HG02981 (cell line): ENCODE measurements around the gene MACROD1.
"Not testable (repeated sequence)": the region's sequence is repeated elsewhere in the genome, so short reads cannot be mapped to it uniquely, and the experiment has no call there.

Source experiments
- ATAC-seq: cut with Tn5 transposase; IDR thresholded peaks from one replicate; pipeline ENCODE4 v1.9.1; 2021; ENCODE audit warnings: mild to moderate bottlenecking, moderate library complexity; ENCODE audit not compliant: unreplicated experiment

The MACROD1 gene

GRCh38 chr11:64058494-64058893 is 107.4 kb downstream of the MACROD1 start:
- ATAC-seq, result no peak

- ATAC-seq, result no peak
Measured at GRCh38 chr11:64057890-64058289, 108.0 kb downstream of the MACROD1 start.

GRCh38 chr11:64056861-64057260 is 109.1 kb downstream of the MACROD1 start:
- no peak for ATAC-seq

- ATAC-seq, result no peak
Measured at GRCh38 chr11:64056213-64056785, 109.6 kb downstream of the MACROD1 start.

GRCh38 chr11:64055077-64055476 is 110.8 kb downstream of the MACROD1 start:
- no peak for ATAC-seq

- no peak for ATAC-seq
Measured at GRCh38 chr11:64053699-64054098, 112.2 kb downstream of the MACROD1 start.

- no peak for ATAC-seq
Measured at GRCh38 chr11:64052938-64053622, 112.8 kb downstream of the MACROD1 start.

GRCh38 chr11:64052436-64052835 is 113.5 kb downstream of the MACROD1 start:
- no peak for ATAC-seq

GRCh38 chr11:64051297-64051696 is 114.6 kb downstream of the MACROD1 start:
- no peak for ATAC-seq

- ATAC-seq, result no peak
Measured at GRCh38 chr11:64049509-64049908, 116.4 kb downstream of the MACROD1 start.

- no peak for ATAC-seq
Measured at GRCh38 chr11:64048042-64048854, 117.7 kb downstream of the MACROD1 start.

GRCh38 chr11:64047373-64047772 is 118.5 kb downstream of the MACROD1 start:
- not testable (repeated sequence) for ATAC-seq

- no peak for ATAC-seq
Measured at GRCh38 chr11:64045700-64046099, 120.2 kb downstream of the MACROD1 start.

- no peak for ATAC-seq
Measured at GRCh38 chr11:64044730-64045393, 121.1 kb downstream of the MACROD1 start.

GRCh38 chr11:64043545-64043944 is 122.4 kb downstream of the MACROD1 start:
- no peak for ATAC-seq

- no peak for ATAC-seq
Measured at GRCh38 chr11:64042301-64042700, 123.6 kb downstream of the MACROD1 start.

- no peak for ATAC-seq
Measured at GRCh38 chr11:64041846-64042245, 124.1 kb downstream of the MACROD1 start.

- ATAC-seq, result no peak
Measured at GRCh38 chr11:64040684-64041322, 125.1 kb downstream of the MACROD1 start.

GRCh38 chr11:64039012-64039665 is 126.8 kb downstream of the MACROD1 start:
- no peak for ATAC-seq

- no peak for ATAC-seq
Measured at GRCh38 chr11:64038500-64038899, 127.4 kb downstream of the MACROD1 start.
